ENCODE data around the gene ADAMTS5.

ADAMTS5 gene

DNA sequence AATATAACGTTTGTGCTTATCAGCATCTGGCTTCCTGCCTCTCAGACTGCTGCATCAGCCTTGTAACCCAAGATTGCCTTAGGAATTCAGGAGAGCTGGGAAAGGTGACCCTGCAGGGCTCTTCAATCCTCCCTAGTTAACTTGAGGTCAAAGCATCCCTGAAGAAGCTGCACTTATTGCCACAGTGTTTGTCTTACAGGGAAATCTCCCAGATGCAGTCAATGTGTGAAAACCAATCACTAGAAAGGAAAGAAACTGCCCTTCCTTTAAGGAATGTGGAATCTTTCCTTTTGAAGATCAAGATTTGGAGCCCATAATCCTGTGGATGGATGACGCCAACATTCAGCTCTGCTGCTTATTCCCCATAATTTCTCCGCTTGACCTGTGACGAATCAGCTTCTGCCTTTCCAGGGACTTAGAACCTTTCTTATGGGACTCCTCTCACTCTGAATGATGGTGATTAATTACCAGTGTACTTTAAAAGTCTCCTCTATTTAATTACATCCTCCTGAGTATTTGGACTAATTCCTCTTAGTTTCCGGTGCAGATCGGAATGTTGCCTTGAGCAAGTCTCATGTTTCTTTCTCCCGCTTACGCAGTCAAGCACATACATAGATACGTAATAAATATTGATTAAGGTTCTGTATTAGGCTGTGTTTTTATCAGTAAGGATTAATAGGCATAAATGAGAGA is 14.4 kb downstream of the ADAMTS5 start:
- no peak for DNase-seq (ENCODE audit: low read depth in 2 of 2)
- TF ChIP-seq CTCF (IDR thresholded peaks at IDR 0.05; ENCODE audit: low read depth, low read length): no peak
- no peak overlapping the region for H3K4me3 ChIP-seq (replicated peaks in 1 of 2; ENCODE audit: low read depth in 2 of 2, low read length in 2 of 2)

DNA sequence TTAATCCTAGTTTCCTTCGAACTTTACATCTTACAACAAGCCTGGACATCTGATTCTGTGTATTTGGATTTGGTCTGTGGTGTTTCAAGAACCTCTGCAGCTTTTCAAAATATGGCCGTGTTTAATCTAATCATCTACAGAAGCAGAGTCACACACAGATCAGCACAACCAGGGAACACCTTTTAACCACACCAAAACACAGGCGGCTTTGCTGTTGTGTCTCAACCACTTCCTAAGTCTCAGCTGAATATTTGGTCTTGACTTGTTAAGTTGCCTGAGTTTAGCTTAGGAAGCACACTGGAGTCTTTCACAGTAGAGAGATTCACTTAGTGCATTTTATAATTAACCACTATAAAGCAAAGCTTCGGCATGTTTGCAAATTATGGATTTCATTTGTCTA is 17.1 kb downstream of the ADAMTS5 start:
- no peak overlapping the region for H3K4me3 ChIP-seq (replicated peaks in 1 of 2; ENCODE audit: low read depth in 2 of 2, low read length in 2 of 2)
- no peak for DNase-seq (ENCODE audit: low read depth in 2 of 2)
- no peak for TF ChIP-seq CTCF (IDR thresholded peaks at IDR 0.05; ENCODE audit: low read depth, low read length)

DNA sequence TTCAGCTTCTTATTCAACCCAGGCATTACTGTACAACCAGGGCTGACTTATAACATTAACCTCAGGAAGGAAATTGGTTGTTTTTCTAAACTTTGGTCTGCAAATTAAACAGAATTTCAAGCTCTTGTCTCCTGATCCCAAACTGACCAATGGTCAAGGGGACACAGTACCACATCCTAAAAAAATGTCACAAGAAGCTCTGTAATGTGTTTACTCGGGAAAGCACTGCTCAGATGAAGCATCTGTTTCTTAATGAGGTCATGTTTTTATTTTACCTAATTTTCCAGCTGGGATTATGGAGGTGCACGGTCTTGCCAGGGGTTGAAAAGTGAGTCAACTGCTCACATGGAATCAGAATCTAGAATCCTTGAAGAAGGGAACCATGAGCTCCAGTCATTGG is 18.7 kb downstream of the ADAMTS5 start:
- no peak for TF ChIP-seq CTCF (IDR thresholded peaks at IDR 0.05; ENCODE audit: low read depth, low read length)
- DNase-seq (ENCODE audit: low read depth in 2 of 2): peak in 1 of 2 donors; percentile 36

DNA sequence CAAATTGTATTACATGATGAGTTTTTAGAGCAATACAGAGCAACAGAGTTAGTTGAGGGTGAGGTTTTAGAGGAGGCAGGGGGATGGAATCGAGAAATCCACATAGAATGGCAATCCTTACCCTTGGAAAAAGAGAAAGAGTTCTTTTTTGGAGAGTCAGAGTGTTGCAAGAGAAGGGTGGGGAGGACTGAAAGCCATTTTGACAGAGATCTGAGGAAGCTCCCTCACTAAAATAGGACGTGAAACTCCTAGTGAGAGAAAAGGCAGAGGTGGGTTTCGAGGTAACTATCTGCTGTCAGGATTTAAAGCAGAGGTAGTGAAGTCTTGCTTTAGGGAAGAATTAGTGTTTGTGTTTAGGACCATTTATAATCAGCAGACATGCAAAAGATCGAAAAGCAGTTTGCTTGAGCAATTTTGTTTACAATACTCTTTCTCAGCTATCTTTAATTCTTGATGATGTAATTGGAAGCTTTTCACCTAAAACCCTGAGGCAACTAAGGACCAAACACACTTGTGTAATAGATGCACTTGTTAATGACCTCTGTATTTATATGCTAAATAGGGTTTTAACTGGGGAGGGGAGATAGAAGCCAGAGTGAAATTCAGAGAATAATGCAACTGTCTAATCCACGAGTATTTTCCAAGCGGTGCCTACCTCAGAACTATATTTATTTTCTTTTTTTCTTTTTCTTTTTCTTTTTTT is 20.0 kb downstream of the ADAMTS5 start:
- H3K4me3 ChIP-seq (replicated peaks in 1 of 2; ENCODE audit: low read depth in 2 of 2, low read length in 2 of 2): no peak overlapping the region
- DNase-seq (ENCODE audit: low read depth in 2 of 2): no peak
- TF ChIP-seq CTCF (IDR thresholded peaks at IDR 0.05; ENCODE audit: low read depth, low read length): no peak

More for the DNA sequence above, 18.7 kb downstream of the ADAMTS5 start:
- H3K4me3 ChIP-seq (replicated peaks in 1 of 2; ENCODE audit: low read depth in 2 of 2, low read length in 2 of 2): no peak overlapping the region

DNA sequence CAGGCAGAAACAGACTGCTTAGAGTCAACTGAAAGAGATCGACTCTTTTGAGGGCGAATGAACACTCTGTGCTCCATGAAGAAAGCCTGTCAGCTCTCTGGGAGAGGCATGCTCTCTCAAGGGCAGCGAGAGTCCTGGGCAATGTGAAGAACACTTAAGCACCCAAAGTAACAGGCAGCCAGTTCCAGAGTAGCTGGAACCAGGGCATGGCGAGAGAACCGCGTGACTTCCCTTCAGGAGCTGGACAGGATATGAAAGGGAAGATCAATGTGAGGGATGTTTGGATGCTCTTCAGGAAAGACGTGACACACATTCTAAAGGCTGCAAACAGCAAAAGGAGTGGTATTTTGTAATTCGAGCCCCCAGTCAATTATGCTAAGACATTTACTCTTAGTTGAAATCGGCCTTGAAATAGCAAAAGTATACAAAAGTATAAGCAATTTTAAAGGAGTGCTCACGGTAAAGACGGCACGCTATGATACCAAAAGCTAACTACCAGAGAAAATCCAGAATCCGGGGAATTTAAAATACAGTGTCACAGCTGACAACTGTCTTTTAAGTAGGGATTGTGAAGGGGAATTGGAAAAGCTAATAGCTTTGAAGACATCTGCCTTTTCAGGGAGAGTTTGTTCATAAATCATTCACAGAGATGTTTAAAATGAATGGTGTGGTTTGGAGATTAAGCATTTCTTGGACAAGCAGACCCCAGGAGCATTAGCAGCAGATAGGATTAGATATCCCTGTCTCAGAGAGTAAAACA is 20.8 kb downstream of the ADAMTS5 start:
- H3K4me3 ChIP-seq (replicated peaks in 1 of 2; ENCODE audit: low read depth in 2 of 2, low read length in 2 of 2): no peak overlapping the region
- no peak for TF ChIP-seq CTCF (IDR thresholded peaks at IDR 0.05; ENCODE audit: low read depth, low read length)
- peak in 1 of 2 donors; percentile 19 for DNase-seq (ENCODE audit: low read depth in 2 of 2)

- no peak for DNase-seq (ENCODE audit: low read depth in 2 of 2)
- H3K4me3 ChIP-seq (replicated peaks in 1 of 2; ENCODE audit: low read depth in 2 of 2, low read length in 2 of 2): no peak overlapping the region
- TF ChIP-seq CTCF (IDR thresholded peaks at IDR 0.05; ENCODE audit: low read depth, low read length): no peak
Measured at GRCh38 chr21:26943921-26944320, 23.0 kb downstream of the ADAMTS5 start.
